ENCODE measurements around the gene PCDHA11. TPM values are rescaled to one million over a fixed set of nuclear protein-coding genes. Genes with fewer than 3 reads are reported as not detected.
"Not testable (repeated sequence)": the region's sequence is repeated elsewhere in the genome, so short reads cannot be mapped to it uniquely, and the experiment has no call there.

The PCDHA11 gene, protein sequence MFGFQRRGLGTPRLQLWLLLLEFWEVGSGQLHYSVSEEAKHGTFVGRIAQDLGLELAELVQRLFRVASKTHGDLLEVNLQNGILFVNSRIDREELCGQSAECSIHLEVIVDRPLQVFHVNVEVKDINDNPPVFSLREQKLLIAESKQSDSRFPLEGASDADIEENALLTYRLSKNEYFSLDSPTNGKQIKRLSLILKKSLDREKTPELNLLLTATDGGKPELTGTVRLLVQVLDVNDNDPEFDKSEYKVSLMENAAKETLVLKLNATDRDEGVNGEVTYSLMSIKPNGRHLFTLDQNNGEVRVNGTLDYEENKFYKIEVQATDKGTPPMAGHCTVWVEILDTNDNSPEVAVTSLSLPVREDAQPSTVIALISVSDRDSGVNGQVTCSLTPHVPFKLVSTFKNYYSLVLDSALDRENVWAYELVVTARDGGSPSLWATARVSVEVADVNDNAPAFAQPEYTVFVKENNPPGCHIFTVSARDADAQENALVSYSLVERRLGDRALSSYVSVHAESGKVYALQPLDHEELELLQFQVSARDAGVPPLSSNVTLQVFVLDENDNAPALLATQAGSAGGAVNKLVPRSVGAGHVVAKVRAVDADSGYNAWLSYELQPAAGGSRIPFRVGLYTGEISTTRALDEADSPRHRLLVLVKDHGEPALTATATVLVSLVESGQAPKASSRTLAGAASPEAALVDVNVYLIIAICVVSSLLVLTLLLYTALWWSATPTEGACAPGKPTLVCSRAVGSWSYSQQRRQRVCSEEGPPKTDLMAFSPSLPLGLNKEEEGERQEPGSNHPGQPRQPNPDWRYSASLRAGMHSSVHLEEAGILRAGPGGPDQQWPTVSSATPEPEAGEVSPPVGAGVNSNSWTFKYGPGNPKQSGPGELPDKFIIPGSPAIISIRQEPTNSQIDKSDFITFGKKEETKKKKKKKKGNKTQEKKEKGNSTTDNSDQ
- polyA plus RNA-seq (2012; ENCODE audit: insufficient read depth, insufficient read length) = not detected

DNA sequence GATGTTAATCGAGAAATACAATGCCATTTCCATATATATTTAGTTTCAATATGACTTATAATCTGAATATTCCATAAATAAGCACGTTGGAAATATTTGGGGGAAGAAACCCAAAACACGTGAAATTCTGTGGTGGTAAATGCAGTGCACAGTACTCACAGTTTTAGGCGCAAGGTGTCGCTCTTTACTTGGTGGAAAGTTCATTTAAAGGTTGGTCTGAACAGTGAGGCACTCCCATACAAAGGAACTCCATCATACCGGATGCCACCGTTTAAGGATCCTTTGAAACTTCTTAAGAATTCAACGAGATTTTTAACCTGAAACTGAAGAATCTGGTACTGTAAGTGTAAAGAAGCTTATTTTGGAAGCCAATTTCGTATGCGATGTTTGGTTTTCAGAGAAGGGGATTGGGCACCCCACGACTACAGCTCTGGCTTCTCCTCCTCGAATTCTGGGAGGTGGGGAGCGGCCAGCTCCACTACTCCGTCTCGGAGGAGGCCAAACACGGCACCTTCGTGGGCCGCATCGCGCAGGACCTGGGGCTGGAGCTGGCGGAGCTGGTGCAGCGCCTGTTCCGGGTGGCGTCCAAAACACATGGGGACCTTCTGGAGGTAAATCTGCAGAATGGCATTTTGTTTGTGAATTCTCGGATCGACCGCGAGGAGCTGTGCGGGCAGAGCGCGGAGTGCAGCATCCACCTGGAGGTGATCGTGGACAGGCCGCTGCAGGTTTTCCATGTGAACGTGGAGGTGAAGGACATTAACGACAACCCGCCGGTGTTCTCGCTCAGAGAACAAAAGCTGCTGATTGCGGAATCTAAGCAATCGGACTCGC lies at the start of gene PCDHA11:
PCDHA11 (plus strand) TSS at position 237 of the 834 bp plus-strand sequence; CDS start at position 384, 147 bp downstream.
- H3K4me3 ChIP-seq (ENCODE audit: low read length) = no peak within 1 kb of the TSS
- no peak for DNase-seq (ENCODE audit: low read depth, low spot score)

DNA sequence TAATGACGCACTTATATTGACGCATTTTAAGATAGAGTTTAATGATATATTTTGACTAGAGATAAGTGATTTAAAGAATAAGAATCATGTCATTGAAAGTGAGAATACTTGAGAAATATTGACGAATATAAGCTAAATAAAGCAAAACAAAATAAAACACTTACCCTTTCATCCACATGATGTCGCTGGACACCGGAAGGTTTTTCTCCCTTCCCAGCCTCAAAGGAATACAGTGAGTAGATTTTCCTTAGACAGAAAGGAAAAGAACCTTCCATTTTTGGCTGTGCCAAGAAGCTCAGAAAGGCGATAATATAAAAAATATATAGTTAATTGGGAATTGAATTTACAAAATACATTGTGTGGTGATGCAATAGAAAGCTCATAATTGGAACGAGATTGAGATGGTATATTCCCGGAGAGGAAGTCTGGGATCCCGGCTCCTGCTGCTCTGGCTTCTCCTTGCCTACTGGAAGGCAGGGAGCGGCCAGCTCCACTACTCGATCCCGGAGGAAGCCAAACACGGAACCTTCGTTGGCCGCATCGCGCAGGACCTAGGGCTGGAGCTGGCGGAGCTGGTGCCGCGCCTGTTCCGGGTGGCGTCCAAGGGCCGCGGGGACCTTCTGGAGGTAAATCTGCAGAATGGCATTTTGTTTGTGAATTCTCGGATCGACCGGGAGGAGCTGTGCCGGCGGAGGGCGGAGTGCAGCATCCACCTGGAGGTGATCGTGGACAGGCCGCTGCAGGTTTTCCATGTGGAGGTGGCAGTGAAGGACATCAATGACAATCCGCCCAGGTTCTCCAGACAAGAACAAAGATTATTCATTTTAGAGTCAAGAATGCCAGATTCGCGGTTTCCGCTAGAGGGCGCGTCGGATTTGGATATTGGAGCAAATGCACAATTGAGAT lies 47.1 kb upstream of the PCDHA11 start, which contains the start of gene PCDHA5:
PCDHA5 (plus strand) TSS at position 239 of the 906 bp plus-strand sequence.
- H3K4me3 ChIP-seq (ENCODE audit: low read length) = no peak within 1 kb of the TSS
- DNase-seq (ENCODE audit: low read depth, low spot score) = peak; percentile 37

DNA sequence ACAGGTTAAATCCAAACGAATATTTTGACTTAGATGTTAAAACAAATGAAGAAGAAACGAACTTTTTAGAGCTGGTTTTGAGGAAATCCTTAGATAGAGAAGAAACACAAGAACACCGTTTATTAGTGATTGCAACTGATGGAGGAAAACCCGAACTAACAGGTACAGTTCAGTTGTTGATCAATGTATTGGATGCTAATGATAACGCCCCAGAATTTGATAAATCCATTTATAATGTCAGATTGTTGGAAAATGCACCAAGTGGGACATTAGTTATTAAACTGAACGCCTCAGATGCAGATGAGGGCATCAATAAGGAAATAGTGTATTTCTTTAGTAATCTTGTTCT lies 46.5 kb upstream of the PCDHA11 start:
- DNase-seq (ENCODE audit: low read depth, low spot score) = no peak
- H3K4me3 ChIP-seq (ENCODE audit: low read length) = no peak overlapping the region

DNA sequence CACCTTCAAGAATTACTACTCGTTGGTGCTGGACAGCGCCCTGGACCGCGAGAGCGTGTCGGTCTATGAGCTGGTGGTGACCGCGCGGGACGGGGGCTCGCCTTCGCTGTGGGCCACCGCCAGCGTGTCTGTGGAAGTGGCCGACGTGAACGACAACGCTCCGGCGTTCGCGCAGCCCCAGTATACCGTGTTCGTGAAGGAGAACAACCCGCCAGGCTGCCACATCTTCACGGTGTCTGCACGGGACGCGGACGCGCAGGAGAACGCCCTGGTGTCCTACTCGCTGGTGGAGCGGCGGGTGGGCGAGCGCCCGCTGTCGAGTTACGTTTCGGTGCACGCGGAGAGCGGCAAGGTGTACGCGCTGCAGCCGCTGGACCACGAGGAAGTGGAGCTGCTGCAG lies 45.8 kb upstream of the PCDHA11 start:
- DNase-seq (ENCODE audit: low read depth, low spot score); H3K4me3 ChIP-seq (ENCODE audit: low read length): not testable (repeated sequence)

DNA sequence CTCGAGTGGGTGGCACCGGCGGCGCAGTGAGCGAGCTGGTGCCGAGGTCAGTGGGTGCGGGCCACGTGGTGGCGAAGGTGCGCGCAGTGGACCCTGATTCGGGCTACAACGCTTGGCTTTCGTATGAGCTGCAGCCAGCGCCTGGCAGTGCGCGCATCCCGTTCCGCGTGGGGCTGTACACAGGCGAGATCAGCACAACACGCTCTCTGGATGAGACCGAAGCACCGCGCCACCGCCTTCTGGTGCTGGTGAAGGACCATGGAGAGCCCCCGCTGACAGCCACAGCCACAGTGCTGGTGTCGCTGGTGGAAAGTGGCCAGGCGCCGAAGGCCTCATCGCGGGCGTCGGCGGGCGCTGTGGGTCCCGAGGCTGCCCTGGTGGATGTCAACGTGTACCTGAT lies 45.3 kb upstream of the PCDHA11 start:
- no peak overlapping the region for H3K4me3 ChIP-seq (ENCODE audit: low read length)
- no peak for DNase-seq (ENCODE audit: low read depth, low spot score)

DNA sequence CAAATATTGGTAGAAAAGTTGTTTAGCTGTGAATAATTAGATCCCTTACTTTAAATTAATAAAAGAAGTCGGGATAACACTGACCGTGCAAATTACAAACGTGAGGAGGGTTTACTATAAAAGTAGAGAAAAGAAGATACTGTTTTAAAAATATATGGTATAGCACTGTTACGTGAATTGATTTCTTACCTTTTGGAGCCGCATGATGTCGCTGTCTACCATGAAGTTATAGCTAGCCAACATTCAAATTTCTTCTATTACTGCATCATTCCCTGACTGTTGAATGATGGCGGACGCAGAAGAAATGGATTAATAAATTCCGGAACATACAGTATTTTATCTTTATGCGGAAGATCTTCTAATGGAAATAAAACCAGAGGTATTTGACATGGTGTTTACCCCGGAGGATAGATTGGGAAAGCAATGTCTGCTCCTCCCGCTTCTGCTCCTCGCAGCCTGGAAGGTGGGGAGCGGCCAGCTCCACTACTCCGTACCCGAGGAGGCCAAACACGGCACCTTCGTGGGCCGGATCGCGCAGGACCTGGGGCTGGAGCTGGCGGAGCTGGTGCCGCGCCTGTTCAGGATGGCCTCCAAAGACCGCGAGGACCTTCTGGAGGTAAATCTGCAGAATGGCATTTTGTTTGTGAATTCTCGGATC lies 40.9 kb upstream of the PCDHA11 start, which contains the start of gene PCDHA6:
PCDHA6 (plus strand) TSS at position 257 of the 658 bp plus-strand sequence; CDS start at position 389, 132 bp downstream.
- DNase-seq (ENCODE audit: low read depth, low spot score) = no peak
- no peak within 1 kb of the TSS for H3K4me3 ChIP-seq (ENCODE audit: low read length)

DNA sequence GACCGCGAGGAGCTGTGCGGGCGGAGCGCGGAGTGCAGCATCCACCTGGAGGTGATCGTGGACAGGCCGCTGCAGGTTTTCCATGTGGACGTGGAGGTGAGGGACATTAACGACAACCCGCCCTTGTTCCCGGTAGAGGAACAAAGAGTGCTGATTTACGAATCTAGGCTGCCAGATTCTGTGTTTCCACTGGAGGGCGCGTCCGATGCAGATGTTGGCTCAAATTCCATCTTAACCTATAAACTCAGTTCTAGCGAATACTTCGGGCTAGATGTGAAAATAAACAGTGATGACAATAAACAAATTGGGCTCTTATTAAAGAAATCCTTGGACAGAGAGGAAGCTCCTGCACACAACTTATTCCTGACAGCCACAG lies 40.4 kb upstream of the PCDHA11 start:
- no peak for DNase-seq (ENCODE audit: low read depth, low spot score)
- no peak overlapping the region for H3K4me3 ChIP-seq (ENCODE audit: low read length)

DNA sequence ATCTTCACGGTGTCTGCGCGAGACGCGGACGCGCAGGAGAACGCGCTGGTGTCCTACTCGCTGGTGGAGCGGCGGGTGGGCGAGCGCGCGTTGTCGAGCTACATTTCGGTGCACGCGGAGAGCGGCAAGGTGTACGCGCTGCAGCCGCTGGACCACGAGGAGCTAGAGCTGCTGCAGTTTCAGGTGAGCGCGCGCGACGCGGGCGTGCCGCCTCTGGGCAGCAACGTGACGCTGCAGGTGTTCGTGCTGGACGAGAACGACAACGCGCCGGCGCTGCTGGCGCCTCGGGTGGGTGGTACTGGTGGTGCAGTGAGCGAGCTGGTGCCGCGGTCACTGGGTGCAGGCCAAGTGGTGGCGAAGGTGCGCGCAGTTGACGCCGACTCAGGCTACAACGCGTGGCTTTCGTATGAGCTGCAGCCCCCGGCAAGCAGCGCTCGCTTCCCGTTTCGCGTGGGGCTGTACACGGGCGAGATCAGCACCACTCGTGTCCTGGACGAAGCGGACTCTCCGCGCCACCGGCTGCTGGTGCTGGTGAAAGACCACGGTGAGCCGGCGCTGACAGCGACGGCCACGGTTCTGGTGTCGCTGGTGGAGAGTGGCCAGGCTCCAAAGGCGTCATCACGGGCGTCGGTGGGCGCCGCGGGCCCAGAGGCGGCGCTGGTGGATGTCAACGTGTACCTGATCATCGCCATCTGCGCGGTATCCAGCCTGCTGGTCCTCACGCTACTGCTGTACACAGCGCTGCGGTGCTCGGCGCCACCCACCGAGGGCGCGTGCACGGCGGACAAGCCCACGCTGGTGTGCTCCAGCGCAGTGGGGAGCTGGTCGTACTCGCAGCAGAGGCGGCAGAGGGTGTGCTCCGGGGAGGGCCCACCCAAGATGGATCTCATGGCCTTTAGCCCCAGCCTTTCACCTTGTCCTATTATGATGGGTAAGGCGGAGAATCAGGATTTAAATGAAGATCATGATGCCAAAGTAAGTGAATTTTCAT lies 39.0 kb upstream of the PCDHA11 start:
- H3K4me3 ChIP-seq (ENCODE audit: low read length); DNase-seq (ENCODE audit: low read depth, low spot score): not testable (repeated sequence)

DNA sequence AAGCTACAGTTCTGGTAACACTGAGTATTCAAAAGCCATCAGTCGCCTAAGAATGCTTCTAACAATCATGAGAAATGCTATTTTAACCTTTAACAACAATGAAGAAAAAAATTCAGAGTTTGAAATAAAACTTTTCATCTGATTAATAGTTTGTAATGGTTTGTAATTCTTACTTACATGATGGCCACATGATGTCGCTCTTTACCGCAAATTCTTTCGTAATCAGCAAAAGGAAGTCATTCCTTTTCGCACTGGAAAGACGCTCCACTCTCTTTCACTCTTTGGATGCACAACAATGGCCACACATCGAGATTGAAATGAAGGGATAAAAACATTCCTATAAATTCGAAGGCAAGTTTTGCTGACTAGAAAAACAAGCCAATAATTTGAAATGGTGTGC lies 34.8 kb upstream of the PCDHA11 start, which contains the start of gene PCDHA7:
PCDHA7 (plus strand) TSS at position 277 of the 400 bp plus-strand sequence; CDS start at position 392, 115 bp downstream.
- DNase-seq (ENCODE audit: low read depth, low spot score) = no peak

DNA sequence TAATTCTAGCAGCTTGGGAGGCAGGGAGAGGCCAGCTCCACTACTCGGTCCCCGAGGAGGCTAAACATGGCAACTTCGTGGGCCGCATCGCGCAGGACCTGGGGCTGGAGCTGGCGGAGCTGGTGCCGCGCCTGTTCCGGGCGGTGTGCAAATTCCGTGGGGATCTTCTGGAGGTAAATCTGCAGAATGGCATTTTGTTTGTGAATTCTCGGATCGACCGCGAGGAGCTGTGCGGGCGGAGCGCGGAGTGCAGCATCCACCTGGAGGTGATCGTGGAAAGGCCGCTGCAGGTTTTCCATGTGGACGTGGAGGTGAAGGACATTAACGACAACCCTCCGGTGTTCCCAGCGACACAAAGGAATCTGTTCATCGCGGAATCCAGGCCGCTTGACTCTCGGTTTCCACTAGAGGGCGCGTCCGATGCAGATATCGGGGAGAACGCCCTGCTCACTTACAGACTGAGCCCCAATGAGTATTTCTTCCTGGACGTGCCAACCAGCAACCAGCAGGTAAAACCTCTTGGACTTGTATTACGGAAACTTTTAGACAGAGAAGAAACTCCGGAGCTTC lies 34.2 kb upstream of the PCDHA11 start:
- not testable (repeated sequence) for H3K4me3 ChIP-seq (ENCODE audit: low read length); DNase-seq (ENCODE audit: low read depth, low spot score)

More for the DNA sequence above, 34.8 kb upstream of the PCDHA11 start, which contains the start of gene PCDHA7:
- H3K4me3 ChIP-seq (ENCODE audit: low read length) = no peak within 1 kb of the TSS

DNA sequence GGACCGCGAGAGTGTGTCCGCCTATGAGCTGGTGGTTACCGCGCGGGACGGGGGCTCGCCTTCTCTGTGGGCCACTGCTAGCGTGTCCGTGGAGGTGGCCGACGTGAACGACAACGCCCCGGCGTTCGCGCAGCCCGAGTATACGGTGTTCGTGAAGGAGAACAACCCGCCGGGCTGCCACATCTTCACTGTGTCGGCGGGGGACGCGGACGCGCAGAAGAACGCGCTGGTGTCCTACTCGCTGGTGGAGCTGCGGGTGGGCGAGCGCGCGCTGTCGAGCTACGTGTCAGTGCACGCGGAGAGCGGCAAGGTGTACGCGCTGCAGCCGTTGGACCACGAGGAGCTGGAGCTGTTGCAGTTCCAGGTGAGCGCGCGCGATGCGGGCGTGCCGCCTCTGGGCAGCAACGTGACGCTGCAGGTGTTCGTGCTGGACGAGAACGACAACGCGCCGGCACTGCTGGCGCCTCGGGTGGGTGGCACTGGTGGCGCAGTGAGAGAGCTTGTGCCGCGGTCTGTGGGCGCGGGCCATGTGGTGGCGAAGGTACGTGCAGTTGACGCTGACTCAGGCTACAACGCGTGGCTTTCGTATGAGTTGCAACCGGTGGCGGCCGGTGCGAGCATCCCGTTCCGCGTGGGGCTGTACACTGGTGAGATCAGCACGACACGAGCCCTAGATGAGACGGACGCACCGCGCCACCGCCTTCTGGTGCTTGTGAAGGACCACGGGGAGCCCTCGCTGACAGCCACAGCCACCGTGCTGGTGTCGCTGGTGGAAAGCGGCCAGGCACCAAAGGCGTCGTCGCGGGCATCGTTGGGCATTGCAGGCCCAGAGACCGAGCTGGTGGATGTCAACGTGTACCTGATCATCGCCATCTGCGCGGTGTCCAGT lies 32.9 kb upstream of the PCDHA11 start:
- no peak for DNase-seq (ENCODE audit: low read depth, low spot score)

DNA sequence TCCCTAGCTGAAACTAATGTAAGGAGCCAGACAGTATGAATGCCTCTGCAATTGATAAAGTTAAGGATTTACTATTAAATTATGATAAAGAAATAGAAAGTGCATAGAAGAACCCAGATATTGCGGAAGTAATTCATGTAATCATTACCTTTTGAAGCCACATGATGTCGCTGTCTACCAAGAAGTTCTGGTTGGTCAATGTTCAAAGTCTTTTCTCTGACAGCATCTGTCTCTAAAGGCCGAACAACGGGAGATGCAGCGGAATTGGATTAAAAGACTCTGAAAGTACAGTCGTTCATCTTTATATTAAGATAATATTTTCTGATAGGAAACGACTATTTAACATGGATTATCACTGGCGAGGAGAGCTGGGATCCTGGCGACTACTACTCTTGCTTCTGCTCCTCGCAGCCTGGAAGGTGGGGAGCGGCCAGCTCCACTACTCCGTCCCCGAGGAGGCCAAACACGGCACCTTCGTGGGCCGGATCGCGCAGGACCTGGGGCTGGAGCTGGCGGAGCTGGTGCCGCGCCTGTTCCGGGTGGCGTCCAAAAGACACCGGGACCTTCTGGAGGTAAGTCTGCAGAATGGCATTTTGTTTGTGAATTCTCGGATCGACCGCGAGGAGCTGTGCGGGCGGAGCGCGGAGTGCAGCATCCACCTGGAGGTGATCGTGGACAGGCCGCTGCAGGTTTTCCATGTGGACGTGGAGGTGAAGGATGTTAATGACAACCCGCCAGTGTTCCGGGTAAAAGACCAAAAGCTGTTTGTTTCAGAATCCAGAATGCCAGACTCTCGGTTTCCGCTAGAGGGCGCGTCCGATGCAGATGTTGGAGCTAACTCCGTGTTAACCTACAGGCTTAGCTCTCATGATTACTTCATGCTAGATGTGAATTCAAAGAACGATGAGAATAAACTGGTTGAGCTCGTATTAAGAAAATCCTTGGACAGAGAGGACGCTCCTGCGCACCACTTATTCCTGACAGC lies 27.5 kb upstream of the PCDHA11 start, which contains the start of gene PCDHA8:
PCDHA8 (plus strand) TSS at position 210 of the 985 bp plus-strand sequence; CDS start at position 345, 135 bp downstream.
- DNase-seq (ENCODE audit: low read depth, low spot score) = peak; percentile 42
- peak within 1 kb of the TSS; percentile 32 for H3K4me3 ChIP-seq (ENCODE audit: low read length)

More for the DNA sequence above, 32.9 kb upstream of the PCDHA11 start:
- no peak overlapping the region for H3K4me3 ChIP-seq (ENCODE audit: low read length)

Measured in Jurkat, Clone E6-1 (cell line).